GM21367 (cell line): Measurements from ENCODE around the gene KCNMA1.

ENCODE experiments used
- ATAC-seq: cut with Tn5 transposase; IDR thresholded peaks from one replicate; pipeline ENCODE4 v1.9.1; 2021; ENCODE audit not compliant: unreplicated experiment

The KCNMA1 gene

DNA sequence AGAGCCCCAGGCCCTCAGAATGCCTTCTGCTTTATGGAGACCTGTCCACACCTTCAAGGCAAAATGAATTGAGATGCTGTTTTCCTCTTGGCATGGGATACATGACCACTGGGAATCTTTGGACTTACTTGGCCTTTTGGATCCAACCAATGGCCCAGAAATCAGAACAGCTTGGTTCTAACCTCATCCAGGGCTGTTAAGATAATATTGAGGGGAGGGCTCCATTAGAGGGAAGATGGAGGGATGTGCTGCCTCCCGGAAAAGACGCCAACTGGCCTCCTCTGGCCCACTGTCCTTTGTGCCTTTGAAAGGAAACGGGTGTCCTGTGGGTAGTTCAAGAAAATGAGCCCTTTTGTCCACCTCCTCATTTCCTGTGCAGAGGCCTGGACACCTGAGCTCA is 530.9 kb downstream of the KCNMA1 start:
- ATAC-seq: no peak

DNA sequence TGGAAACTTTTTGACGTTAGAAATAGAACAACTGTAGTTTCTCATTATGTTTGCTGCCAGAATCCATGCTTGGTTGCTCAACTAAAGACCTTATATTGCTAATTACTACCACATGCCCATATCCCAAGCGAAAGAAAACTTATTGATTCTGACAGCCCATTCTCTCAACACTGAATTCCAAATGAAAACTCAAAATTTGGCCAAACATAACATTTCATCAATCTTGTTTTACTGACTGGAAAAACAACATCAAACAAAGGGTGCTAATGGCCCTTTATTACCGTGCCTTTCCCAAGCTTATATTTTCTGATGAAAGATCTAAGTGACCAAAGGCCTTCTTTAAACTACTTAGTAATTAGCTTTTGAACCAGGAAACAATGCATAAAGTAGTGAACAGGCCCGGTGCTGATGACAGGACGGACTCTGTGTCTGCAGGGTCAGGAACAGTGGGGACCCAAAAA is 531.8 kb downstream of the KCNMA1 start:
- ATAC-seq: no peak

DNA sequence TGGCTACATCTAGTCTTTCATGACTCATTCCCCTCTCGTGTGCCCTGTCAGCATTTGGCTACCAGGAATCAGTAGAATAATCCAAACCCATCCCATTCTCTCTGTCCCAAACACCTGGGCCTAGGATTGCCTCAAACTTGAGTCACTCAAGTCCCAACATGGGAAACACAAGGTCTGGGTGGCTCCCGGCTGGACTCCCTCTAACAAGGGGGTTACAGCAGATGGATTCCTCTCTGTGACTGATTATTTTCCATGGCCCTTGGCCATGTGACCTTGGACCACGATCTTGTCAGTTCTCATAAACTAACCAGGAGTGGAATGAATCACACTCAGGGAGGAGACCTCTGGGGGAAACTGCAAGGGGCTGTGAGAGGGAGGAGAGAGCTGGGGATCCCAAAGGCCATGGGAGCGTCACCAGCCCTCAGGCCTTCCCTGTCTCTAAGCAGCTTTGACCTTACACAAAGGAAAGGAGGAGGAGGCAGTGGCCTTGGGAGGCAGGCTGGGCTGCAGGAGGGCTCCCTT is 533.1 kb downstream of the KCNMA1 start:
- no peak for ATAC-seq

DNA sequence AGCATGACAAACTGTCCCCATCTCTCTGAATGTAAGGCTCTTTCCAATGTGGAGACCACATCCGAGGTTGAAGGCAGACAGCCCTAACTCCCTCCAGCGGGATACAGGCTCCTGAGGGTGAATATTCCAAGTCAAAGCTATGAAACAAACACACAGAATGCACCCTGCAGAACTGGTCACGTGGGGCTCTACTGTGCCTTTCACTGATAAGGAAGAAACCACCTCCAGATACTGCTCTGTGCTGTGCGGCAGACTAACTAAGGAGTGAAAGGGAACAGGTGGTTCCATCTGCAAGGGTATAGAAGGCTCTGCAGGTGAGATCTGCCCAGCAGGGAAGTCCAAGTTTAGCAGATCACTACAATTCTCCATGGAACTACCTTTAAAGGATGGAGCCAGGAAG is 534.4 kb downstream of the KCNMA1 start:
- ATAC-seq: no peak

DNA sequence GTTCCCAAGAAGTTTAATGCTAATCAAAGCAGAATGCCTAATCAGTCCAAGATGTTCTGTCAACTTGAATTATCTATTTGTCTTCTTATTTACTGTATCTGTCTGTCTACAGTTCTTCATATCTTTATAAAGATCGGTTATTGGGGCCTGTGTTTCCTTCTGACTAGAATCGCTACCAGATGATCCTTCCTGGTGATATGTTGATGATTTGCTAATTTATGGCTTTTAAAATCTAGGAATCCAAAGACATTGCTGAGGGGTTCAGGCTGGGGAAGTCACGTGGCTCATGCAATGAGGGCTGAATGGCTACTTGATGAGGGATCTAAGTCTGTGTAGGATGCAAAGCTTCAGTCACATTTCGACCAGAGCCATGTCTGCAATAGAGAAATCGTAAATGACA is 536.3 kb downstream of the KCNMA1 start:
- ATAC-seq: no peak

DNA sequence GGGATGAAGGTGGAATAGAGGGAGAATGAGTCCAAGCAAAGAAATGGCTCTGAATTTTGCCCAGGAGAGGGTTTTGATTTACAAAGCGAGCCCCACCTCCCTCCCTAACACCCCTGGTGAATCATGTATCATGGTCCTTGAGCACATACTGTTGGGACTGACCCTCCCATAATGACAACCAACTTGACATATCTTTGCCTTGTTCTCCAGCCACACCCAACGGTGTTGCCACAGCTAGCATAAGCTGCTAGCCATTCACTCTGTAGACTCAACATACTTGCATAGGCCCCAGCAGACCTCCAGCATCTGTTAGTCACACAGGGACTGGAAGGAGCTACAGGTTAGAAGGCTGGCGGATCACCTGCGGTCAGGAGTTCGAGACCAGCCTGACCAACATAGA is 538.5 kb downstream of the KCNMA1 start:
- ATAC-seq: no peak

DNA sequence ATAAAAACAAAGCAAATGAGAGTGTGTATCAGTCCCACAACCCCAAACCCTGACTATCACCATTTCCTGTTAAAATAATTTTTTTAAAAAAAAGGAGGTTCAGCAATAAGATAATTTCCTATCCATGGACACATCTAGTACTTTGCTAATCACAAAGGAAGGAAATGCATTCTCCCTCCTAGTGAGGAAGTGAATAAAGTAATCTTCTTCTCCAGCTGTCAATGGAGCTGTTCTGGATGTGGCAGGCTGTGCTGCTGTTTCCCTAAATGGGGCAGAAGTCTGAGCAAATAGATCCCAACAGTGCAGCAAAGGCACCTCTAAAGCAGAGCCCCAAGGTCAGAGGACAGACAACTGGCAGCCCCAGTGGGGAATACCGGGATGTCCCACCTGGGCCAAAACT is 540.0 kb downstream of the KCNMA1 start:
- no peak for ATAC-seq

DNA sequence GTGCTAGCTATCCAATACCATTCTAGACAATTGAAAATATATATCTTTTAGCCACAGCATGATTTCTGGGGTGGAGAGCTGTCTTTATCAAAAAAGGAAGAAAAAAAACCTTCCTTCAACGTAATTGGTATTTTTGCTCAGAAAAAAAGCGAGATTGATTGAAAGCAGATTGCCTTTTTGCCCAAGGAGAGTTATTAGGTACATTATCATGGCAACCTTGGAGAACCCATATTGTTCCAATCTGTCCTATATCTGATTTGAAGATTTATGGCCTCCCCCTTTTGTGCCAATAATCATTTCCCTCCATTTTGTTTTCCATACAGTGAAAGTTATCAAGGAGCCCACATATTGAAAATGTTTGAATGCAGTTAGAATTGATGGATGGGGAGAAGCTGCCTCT is 544.5 kb downstream of the KCNMA1 start:
- ATAC-seq: no peak

DNA sequence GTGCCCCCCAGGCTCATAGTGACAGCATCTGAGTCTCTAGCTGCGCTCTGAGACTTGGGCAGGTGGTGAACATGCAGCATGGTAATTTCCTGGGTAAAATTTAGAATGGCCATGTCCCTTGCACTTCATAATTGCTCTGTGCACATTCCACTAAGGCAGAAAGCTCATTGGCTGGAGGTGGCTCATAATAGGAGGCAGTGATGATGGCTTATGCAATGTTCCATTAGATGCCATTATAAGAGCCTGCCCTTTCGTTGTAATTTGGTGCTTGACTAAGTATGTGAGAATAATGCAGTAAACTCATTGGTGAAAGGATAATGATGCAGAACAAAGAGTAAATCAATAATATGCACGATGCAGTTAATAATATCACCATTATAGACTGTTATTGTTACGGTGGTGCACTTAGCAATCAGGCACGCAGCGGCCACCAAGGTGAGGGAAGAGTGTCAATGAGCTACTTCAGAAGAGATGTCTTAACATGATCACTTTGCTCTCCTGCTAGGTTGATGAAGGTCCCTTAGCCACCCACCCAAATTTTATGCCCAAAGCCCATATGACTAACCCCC is 545.9 kb downstream of the KCNMA1 start:
- ATAC-seq: no peak

DNA sequence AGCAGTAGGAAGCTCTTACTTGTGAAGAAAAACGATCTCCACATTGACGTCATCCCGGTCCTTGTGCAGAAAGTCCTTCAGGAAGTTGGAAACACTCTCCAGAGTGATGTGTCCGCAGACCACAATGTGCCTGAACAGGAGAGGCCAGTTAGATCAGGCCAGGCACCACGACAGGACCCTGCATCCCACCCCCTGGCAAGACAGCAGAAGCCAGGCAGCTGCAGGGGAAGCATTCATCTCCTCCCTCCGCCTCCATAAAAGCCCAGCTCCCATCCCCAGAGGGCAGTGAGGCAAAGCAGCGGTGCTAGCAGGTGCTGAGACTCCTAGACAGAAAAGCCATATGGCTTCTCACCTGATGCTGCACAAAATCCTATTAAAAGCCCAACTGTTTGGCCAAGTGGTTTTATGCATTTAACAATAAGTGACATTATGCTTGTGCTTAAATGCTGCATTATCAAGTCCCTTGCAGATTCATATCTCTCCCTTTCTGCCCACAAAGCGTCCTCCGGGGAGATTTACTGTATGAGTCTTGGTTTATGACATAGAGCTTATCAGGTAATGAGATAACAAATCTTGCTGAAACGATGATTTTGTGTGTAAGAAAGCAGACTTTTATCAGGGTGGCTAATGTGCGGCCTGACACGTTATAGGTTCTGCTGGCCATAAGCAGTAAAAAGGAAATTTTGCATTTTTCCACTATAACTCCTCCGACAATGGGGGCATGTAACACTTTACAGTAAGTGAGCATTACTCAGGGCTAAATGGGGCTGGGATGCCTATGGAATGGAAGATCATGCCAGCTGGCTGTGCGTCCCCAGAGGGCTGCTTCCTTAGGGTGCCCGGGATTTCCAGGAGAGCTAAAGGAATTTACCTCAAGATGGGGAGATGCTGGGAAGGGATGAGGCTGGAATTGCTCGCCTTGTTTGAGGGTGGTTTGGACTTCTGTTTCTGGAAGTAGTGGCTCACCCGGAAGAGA is 546.9 kb downstream of the KCNMA1 start:
- ATAC-seq: no peak

DNA sequence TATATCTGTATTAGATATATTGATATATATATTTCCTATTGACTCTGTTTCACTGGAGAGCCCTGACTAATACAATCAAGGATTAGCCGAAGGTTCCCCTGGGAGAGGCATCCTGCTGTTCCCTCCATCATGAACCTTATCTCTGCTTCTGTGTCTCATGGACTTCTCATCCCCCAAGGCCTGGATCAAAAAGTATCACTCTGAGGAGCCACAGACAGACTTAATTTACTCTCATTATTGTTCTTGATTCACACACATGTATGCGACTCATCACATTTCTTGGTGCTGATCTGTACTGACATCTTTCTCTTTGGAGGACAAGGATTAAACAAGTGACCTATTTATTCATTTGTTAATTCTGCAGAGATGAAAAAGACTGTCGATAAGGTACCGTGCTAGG is 550.2 kb downstream of the KCNMA1 start:
- ATAC-seq: no peak

DNA sequence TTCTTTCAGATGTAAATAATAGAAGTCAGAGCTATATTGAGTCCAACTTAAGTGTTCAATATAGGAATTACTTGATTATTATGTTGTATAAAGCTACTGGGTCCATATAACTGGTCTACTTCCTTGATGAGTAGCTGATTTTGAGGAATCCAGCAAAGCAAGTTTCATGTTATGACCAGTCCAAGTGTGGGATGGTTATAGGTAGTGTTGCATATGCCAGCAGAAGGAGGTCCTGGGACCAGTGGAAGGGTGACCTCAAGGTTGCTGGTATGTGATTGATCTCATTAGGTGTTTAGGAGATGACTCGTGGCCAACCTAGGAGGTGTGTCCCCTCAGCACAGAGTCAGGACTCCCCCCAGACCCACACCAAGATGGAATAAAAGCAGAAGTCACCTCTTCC is 551.5 kb downstream of the KCNMA1 start:
- ATAC-seq: no peak

DNA sequence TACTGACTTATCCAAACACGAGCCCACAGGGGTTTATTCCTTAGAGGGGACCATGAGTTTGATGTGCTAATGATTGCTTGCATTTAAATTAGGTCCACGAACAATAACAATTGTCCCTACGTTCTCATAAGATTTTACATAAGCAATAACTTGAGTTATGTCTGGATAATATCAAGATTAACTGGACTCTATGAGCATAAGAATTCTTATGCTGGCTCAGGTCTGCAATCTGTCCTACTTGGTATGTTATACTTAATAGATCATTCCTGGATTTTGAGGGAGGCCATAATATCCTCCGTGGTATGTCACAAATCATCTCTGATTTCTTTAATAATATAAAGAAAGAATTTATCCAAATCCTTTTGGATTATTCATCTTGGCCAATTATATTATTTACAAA is 552.3 kb downstream of the KCNMA1 start:
- ATAC-seq: no peak

DNA sequence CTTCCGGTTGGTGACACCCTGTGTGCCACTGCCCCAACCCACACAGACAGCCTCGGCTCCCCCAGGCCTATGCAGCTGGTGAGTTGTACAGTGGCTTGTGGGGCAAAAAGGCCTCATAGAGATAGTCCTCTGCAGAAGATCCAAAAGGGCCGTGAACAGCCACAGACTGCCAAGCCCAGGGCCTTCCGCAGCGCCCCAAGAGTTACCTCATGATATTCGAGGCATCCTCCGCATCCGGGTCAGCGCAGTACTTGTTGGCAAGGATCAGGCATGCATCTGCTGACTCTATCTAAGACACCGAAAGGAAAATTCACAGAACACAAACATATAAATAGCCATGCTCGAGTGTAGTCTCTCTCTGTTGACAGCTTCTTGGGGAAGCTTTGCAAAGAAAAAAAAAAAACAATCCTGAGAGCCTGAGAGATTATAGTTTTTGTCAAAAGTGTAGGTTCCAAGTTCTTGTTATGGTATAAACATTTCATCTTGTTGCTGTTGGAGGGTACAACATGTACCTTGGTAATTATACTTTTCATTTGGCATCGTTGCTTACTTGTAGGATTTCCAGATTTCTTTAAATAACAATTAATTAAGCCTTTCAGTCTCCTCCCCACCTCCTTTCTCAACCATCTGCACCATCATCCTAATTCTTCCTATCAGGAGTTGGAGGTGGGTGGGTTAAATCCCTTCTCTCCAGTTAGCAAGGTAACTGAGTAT is 553.0 kb downstream of the KCNMA1 start:
- no peak for ATAC-seq

DNA sequence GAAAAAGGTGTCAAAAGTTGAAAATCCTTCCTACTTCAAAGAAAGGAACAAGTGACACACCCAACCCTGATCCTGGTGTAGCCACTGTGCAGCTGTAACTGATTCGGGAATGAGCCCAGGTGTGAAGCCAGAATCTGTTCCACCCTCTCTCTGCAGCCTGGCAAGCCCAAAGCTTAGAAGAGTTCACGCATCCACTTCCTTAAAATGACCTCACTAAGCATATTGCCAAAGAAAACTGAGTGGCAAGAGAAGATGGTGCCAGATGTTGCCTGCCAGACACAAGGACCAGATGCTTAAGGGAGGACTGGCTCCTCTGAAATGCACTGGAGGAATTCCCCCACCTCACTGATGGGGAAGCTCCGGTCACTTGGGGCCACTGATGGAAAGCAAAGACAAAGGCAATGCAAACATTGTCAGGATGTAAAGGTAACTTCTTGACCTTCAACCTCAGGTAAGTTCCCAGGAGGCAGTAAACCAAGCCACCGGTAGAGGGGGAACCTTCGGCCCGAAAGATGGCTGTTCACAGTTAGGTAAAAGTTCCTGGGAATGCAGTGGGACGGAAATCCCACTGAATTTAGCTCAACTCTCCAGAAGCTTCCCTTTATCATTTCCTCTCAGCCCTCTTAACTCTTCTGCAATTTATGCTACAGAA is 554.9 kb downstream of the KCNMA1 start:
- ATAC-seq: no peak

DNA sequence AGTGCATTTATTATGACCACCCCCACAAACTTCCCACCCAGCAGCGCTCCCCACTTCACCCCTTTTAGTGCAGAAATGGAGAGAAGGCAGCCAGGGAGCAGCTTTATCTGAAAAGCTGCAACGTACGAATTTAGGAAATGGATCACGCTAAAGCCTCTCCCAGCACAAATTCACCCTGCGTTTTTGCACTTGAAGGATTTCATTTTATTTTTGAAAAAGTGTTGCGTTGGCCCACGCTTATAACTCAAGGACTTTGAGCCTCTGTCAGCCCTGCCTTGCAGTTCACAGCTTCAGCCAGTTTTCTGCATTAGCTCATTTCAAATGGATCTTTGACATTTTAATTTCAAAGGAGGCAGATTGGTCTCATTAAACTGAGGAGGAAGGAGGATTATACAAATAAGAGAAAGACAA is 556.1 kb downstream of the KCNMA1 start:
- no peak for ATAC-seq

DNA sequence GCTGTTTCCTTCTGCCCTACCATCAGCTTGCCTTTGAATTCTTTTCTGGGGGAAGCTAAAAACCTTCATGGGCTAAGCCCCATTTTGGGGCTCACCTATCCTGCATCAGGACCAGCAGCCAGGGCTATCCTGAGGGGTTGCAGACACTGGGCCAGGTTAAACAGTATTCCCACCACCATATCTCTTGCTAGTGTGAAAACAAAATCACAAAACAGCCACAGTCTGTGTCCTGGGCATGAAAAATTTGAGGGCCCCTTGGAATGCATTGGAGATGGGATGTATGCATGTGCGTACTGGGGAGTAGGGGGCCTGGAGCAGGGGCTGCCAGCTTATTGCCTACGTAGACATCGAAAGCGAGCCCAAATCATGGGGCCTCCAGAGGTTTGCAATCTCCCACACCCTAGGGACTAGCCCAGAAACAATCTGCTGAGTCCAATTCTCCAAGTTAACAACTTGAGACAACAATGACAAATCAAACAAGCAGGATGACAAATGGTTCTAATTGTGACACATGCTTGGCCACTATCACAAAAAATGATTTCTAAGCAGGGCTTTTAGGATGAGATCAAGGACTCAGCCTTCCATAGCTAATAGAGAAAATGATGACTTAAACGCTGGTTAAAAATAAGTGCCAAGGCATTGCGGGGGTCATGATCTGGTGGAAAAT is 557.1 kb downstream of the KCNMA1 start:
- ATAC-seq: no peak

DNA sequence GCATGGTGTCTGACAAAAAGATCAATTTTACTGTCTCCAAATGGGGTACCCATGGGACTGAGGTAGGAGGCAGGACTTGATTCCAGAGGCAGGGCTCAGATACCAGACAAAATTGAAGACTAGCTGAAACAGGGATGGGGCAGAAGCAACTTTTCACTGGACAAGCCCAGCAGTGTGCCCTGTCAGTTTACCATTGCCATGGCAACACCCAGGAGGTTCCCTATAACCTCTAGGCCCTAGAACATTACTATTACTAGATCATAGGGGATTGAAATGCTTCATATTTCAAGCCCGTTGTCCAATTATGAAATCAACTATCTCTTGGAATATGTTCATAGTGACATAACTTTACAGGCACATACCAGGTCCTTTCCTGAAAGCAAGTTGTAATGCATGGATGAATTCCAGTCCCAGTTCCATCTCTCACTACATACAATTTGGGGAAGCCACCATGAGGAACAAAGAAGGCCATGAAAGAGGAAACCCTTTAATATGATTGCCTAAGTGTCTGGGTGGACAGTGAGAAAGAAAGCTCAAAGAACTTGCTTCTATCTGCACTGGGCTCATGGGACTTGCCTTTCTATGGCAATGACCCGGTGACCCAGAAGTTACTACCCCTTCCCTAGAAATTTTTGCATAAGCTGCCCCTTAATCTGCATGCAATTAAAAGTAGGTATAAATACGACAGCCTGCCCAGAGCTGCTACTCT is 557.9 kb downstream of the KCNMA1 start:
- no peak for ATAC-seq

DNA sequence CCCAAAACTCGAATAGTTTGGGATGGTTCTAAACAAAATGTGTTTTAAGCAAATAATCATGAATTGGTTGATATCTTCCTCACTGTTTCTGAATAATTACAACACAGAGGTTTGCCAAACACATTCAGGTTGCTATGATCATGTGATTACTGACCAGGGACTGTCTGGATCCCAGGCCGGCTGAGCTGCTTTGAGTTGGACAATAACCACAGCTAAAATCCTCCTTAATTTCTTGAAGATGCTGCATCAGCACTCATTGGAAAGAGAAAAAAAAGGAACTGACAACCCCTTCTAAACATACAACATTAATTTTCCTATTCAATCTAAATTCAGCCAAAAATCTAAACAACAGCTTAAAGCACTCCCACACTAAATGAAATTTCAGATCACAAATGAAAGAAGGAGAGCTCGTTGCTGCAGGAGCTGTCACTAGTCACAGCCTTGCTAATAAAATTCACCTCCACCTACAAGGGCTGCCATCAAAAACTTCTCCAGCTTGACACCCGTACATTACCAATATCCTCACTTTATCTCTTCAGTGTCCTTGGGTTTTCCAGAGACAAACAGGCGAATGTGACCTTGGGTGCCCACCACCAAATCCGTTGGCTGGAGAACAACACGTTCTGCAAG is 560.2 kb downstream of the KCNMA1 start:
- ATAC-seq: no peak
